NCI-H526 treated with DMSO at 0.1 percent for 48 hours (cell line): Measurements from ENCODE around the gene RUFY3.
"Not testable (repeated sequence)": the region's sequence is repeated elsewhere in the genome, so short reads cannot be mapped to it uniquely, and the experiment has no call there.

ENCODE experiments used
- DNase-seq: peaks from one replicate; lab custom pipeline; 2025; lab: John Stamatoyannopoulos, UW

RUFY3 gene

DNA sequence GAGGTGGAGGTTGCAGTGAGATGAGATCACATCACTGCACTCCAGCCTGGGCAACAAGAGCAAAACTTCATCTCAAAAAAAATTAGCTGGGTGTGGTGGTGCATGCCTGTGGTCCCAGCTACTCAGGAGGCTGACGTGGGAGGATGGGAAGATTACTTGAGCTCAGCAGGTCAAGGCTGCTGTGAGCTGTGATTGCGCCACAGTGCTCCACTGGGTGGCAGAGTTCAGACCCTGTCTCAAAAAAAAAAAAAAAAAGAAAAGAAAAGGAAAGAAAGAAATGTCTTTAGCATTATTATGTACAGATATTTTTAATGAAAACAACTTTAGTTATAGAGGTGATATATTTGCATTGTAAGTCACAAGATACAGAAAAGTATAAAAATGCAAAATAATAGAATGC is 14.2 kb downstream of the RUFY3 start:
- DNase-seq: not testable (repeated sequence)

DNA sequence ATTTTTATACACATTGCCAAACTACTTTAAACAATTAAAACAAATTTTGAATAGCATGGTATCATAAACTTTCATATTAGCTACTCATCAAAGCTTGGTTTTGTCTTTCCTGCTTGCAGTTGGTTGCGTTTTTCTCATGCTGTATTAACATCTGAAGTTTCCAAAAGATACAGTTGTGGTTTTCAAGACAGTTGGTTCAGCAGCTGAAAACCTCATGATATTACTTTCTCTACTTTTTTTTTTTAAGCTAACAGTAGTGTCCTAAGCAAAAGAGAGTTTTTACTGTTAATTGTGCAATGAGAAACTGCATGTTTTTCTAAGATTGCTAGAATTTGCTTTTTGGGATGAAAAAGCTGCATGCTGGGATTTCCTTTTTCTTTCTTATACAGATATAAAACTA is 15.2 kb downstream of the RUFY3 start:
- DNase-seq: no peak

DNA sequence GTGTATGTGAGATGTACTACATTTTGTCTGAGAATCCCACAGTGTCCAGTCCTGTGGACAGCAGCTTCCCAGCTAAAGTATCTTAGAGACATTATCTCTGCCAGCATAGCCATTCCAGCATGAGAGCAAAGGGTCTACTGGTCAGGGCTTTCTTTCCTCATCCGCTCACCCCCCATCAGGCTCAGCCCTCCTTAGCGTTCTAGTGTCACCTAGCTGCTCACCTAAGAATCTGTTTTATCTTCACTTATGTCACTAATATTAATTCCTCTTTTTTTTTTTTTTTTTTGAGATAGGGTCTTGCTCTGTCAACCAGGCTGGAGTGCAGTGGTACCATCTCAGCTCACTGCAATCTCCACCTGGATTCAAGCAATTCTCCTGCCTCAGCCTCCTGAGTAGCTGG is 15.6 kb downstream of the RUFY3 start:
- no peak for DNase-seq

DNA sequence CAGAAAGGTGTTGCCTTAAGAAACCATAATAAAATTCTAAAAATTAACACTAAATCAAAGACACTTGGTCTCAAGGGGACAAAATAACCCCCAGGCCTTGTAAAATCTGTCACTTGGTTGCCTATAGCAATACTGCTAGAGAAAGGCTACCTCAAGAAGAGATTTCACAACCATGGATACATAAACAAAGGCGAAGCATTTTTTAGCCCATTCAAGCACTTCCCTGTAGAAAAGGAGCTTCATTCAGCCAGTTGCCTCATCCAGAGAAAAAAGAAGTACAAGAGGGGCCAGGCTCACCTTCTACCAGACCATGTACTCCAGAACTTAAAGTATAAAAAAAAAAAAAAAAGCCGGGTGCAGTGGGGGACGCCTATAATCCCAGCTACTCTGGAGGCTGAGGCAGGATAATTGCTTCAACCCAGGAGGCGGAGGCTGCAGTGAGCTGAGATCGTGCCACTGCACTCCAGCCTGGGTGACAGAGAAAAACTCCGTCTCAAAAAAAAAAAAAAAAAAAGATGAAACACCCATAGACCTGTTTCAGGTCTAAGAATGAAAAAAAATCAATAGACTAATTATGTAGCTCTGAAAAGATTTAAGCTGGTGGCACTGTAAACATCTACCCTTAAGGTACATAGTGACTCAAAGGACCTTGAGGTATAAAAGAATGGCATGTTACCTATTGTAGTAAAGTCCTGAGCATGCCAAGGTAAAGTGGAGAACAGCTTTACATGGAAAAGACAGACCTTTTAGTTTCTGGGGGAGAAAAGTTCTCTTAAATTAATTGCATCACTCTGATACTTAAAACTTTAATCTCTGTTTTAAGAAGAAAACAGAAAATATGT is 18.0 kb downstream of the RUFY3 start:
- no peak for DNase-seq

DNA sequence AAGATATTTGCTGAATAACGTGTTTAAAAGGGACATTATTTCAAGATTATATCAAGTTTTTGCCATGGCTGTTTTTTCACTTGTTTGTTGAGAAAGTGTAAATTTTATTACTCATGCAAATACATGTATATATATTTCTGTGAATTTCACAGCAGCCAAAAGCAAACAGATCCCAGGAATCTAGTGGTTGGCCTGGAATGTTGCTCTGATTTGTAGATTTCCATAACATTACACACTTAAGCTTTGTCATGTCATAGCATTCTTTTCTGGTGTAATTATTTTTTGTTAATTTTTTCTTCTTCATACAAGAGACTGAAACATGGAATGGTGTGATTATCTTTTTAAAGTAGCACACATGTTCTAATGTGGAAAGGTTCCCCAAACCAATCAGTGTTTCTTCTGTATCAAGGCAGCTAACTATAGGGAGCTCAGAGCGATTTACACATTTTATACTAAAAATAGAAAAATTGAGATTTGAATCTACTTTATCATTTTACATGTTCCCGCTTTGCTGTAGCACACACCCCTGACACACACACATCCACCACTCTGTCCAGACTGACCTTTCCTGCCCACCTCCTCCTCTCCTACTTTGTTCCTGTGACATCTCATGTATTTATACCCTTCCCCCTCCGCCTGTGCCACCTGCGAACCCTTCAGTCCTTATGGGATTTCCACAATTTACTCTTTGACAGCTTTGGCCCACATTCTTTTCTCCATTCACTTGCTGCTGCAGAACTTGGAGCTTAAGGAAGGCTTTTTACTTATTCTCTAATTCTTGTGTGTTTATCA is 20.3 kb downstream of the RUFY3 start:
- DNase-seq: no peak

DNA sequence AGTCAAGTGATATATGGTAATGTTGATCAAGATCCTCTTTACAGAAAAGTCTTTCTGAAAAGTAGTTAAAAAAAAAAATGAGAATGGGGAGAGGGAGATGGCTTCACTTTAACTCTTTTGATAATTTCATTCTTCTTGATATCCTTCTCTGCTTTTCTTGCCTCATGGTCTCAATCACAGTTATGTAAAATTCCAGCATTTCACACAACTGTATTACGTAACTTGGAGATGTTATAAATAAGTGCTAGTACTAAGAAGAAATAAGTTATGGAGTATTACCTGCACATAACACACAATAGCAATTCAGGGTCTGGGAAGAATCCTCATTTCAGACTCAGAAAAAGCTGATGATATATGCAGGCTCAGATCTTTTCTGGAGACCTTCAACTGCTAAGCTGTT is 22.0 kb downstream of the RUFY3 start:
- no peak for DNase-seq

DNA sequence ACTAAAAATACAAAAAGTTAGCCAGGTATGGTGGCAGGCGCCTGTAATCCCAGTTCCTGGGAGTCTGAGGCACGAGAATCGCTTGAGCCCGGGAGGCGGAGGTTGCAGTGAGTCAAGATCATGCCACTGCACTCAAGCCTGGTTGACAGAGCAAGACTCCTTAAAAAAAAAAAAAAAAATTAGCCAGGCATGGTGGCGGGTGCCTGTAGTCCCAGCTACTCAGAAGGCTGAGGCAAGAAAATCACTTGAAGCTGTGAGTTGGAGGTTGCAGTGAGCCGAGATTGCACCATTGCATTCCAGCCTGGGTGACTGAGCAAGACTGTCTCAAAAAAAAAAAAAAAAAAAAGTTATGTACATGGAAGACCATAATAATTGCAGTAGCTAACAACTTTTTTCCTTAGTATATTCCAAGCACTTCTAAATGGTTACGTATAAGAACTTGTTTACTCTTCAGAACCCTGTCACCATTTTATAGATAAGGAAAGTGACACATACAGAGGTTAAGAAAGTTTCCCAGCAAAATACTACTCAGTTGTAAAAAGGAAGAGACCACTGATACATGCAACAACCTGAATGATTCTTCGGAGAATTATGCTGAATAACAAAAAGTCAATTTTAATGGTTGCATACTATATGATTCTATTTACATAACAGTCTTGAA is 24.5 kb downstream of the RUFY3 start:
- no peak for DNase-seq

DNA sequence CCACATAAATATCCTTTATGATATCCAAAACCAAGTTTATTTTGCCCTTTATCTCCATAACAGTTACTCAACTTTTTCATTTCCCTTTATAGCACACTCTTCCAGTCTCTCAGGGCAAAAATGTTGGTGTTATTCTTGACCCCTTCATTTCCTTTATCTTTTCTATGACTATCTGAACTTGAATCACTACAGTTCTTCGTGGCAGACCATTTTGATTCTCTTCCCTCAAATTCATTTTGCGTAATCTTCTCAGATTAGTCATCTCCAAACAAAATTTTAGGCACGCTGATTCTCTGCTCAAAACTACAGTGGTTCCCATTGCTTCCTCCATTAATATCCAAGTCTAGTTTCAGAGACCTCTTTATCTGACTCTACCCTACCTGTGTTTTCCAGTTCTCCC is 26.1 kb downstream of the RUFY3 start:
- DNase-seq: no peak

DNA sequence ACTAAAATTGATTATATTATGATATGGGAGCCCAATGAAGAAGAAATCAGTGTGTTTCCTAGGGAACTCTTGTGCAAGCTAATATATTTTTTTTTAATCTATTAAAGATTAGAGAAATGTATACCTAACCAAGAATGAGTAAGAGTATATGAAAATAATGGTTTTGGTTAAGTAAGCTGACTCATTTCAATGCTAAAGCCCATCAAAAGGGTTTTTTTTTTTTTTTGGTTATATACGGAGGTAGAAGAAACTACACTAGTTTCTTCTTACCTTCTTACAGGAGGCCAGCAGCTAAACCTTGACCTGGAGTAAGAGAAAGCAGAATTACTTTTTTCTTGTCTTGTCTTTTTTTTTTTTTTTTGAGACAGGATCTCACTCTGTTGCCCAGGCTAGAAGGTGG is 27.5 kb downstream of the RUFY3 start:
- DNase-seq: no peak

DNA sequence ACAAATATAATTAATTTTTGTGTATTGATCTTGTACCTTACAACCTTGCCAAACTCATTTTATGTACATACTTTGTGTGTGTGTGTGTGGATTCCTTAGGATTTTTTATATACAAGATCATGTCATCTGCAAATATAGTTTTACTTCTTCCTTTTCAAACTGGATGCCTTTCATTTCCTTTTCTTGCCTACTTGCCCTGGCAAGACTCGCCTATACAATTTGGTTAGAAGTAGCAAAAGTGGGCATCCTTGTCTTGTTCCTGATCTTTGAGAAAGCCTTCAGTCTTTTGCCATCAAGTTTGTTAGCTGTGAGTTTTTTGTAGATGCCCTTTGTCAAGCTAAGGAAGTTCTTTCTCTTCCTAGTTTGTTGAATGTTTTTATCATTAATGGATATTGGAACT is 30.5 kb downstream of the RUFY3 start:
- no peak for DNase-seq

DNA sequence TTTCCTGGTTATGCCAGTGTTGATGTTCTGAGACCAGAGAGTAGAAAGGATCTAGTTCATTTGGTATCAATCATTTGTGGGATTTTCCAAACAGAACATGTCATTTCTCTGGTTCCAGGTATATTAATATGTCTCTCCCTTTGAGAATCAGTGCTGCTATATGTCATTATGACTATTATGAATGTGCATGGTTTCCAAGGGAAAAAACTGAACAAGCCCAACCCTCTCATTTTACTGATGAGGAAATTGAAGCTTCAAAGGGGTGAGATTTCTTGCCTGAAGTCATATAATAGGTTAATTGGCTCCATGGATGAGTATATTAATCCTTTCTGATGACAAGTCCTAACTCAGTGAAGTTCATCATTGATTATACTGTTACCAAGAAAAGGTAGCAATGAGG is 31.9 kb downstream of the RUFY3 start:
- DNase-seq: no peak

DNA sequence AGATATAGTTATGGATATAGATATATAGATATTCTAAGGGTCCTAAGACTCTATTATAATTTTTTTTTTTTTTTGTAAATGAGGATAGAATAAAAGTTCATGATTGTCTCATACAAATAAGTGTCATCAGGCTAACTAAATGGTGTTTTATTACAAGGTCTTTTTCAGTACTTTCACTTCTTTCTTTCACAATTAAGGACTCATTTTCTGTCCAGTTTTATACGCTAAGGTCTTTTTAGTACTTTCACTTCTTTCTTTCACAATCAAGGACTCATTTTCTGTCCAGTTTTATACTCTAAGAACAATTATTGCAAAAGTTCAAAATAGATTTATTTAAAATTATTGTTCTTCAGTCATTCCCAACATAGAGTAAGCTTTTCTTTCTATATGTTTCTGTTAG is 32.7 kb downstream of the RUFY3 start:
- no peak for DNase-seq

DNA sequence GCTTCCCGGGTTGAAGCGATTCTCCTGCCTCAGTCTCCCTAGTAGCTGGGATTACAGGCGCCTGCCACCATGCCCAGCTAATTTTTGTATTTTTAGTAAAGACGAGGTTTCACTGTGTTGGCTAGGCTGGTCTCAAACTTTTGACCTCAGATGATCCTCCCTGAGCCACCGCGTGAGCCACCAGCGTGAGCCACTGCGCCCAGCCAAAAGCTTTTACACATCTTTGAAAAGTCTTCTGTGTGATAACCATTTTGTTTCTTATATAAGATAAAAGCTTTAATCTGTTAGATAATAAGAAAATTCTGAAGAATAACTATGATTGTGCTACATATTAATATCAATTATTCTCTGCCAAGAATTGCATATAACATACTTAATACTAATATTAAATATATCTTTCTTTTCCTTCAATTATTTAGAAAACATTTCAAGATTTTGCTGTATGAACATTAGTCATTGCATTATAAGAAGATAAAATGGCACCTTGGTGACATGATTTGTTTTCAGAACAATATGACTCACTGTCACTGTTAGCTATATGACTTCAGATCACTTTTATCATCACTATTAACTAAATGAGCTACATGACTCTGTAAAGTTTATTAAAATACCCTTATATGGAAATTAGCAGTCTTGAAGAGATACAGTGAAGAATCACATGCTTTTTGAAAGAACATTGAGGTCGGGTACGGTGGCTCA is 33.4 kb downstream of the RUFY3 start:
- no peak for DNase-seq

DNA sequence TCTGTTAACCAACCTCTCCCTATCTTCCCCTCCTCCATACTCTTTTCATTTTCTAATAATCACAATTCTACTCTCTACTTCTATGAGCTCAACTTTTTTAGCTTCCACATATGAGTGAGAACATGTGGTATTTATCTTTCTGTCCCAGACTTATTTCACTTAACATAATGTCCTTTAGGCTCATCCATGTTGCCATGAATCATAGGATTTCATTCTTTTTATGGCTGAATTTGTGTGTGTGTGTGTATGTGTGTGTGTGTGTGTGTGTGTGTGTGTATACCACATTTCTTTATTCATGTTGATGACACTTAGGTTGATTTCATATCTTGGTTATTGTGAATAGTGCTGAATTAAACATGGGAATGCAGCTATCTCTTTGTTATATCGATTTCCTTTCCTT is 37.4 kb downstream of the RUFY3 start:
- no peak for DNase-seq

DNA sequence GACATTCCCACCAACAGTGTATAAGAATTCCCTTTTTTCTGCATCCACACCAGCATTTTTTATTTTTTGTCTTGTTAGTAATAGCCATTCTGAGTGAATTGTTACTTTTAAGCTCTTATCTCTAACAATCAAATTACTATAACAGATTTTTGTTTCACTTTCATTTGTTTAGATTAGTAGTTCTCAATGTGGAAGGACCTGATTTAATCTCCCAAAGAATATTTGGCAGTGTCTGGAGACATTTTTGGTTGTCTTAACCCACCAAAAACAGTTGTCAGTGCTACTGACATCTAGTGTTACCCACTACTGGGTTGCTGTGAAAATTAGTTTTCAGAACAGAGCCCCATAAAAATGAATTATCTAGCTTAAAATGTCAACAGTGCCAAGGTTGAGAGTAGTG is 37.9 kb downstream of the RUFY3 start:
- no peak for DNase-seq

DNA sequence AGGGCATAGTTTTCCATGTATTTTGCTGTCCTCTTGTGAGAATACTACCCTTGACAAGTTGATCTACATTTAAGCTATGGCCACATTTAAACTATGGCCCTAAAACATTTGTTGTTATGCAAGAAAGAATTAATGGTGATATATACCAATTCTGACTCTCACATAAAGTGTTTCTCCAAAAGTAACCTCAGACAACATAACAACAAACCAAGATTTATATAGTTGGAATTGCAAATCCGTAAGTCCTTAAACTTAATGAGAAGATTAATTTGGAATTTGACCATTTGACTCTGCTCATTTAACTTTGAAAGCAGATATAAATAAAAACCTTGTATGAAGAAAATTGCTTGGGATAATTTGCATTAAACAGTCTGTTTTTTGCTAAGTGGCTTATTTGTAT is 38.9 kb downstream of the RUFY3 start:
- DNase-seq: no peak

DNA sequence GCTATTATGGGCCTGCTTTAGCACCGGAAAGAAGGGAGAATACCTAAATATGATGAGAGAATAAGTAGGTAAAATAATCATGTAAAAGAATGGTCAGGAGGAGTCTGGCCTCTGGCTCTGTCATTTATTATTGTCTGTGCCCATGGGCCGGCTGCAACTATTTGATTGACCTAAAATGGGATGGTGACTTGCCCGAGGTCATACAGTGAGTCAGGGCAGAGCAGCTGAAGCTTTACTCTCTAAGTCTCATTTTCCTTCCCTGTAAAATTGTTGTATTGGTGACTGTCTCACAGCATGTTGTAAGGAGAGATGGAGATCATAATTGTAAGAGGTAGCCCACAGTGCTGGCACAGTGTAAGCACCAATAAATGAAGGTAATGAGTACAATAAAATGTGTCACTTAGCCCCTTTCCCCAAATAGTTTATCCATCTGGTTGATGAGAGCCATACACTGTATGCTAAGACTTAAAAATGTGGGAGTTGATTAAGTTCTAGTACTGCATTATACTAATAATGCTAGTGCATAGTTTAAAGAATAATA is 39.6 kb downstream of the RUFY3 start:
- no peak for DNase-seq

DNA sequence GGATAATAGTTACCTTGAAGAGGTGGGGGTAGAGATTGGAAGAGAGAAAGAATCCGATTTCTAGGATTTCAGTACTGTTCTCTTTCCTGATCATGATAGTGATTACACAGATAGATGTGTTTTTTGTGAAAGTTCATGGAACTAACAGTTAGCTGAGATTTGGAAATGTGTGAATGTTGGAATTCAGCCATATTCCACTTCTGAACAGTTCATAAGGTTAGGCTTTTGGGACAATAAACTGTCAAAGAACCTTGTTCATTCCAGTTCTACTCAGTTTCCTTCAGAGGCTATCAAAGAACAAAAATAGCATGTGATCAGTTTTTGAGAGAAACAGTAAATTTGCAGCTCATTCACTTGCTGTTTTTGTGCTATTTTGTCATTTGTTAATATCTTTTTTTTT is 43.6 kb downstream of the RUFY3 start:
- no peak for DNase-seq

DNA sequence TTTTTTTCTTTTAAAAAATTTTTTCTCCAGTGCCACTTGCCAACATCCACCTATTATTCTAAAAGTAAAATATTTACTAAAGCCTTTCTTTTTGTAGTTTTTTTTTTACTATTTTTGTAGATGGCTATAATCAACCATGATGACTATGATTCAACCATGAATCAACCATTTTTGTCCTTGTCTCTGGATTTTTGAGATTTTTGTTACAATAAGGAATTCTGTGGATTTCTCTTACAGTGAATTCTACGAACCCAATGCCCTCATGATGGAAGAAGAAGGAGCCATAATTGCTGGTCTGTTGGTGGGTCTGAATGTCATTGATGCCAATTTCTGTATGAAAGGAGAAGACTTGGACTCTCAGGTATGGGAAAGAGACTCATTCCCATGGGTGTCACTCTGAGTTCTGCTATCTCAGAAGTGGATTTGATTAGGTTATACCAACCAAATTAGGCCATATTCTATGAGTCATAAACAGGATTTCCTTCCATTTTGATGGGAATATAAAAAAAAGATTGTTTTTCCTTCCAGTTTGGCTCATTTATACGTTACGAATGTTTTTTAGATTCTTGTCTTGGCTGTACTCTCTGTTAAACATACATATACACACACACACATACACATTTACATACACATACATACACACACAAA is 46.7 kb downstream of the RUFY3 start:
- no peak for DNase-seq

DNA sequence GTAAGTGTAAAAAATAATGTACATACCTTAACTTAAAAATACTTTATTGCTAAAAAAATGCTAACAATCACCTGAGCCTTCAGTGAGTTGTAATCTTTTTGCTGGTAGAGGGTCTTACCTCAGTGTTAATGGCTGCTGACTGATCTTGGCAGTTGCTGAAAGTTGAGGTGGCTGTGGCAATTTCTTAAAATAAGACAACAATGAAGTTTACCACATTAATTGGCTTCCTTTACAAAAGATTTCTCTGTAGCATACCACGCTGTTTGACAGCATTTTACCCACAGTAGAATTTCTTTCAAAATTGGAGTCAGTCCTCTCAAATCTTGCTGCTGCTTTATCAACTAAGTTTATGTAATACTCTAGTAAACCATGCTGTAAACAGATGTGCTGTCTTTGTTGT is 47.6 kb downstream of the RUFY3 start:
- not testable (repeated sequence) for DNase-seq

DNA sequence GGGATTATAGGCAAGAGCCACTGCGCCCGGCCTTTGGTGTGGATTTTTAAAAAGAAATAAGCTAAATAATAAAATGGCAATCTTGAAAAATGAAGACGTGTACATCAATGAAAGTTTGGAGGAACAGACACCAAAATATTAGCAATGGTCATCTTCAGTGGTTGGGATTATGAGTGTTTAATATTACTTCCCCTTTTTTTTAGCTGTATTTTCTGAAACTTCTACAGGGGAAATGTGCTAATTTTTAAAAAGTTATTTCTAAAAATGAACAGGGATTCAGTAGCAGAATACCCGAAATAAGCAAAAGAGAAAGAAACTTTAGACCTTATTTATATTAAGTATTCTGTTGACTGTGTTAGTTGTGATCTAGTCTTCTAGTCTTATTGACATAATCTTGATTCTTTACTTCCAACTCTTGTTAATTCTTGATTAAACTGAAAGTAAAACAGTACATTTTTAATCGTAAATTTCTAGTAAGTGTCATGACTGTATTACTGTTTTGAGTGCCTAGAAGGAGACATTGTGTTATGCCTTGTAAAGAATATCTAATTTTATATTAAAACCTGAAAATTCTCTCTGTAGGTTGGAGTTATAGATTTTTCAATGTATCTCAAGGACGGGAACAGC is 51.3 kb downstream of the RUFY3 start:
- no peak for DNase-seq
